Right lobe of liver (tissue), 4 donors: ENCODE measurements around the gene STING1.

Experiments used
- POLR2A ChIP-seq: fragments of 450-650 bp; IDR thresholded peaks from one replicate; pipeline ENCODE4 v1.6.1; 2017; ENCODE audit warnings: antibody characterized with exemption, mild to moderate bottlenecking
- TF ChIP-seq, protein P1 (sequence below), 4 donors: fragments of 200-600 bp in 3 of 4; fragments of 450-650 bp in 1 of 4; IDR thresholded peaks; one replicate each; pipeline versions ENCODE4 v1.5.1 to v1.8.0; 2016 to 2022; ENCODE audit warnings: antibody characterized with exemption in 4 of 4, mild to moderate bottlenecking in 2 of 4
- donor health status: DM: no; HTN: no; CAD: no.
- donor health status: DM: no; HTN: no; CAD: no.
- donor health status: DM: no; HTN: yes; CAD: no.

DNA sequence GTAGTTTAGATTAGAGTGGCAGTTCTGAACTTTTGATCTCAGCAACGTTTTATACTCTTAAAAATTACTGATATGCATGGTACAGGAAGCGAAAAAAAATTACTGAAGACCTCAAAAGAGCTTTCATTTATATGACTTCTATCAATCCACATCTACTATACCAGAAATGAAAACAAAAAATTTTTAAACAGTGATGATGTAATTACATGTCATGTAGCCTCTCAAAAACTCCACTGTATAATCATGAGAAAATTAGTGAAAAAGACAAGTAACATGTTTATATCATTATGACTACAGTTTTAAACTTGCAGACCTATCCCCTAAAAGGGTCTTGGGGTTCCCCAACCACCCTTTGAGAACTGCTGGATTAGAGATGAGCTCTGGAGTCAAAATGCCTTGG is 52.5 kb downstream of the STING1 start:
- TF ChIP-seq, protein P1, sequence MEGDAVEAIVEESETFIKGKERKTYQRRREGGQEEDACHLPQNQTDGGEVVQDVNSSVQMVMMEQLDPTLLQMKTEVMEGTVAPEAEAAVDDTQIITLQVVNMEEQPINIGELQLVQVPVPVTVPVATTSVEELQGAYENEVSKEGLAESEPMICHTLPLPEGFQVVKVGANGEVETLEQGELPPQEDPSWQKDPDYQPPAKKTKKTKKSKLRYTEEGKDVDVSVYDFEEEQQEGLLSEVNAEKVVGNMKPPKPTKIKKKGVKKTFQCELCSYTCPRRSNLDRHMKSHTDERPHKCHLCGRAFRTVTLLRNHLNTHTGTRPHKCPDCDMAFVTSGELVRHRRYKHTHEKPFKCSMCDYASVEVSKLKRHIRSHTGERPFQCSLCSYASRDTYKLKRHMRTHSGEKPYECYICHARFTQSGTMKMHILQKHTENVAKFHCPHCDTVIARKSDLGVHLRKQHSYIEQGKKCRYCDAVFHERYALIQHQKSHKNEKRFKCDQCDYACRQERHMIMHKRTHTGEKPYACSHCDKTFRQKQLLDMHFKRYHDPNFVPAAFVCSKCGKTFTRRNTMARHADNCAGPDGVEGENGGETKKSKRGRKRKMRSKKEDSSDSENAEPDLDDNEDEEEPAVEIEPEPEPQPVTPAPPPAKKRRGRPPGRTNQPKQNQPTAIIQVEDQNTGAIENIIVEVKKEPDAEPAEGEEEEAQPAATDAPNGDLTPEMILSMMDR (IDR thresholded peaks at IDR 0.05): no peak
- TF ChIP-seq POLR2A: no peak
